Activated CD4-positive, CD25-positive, alpha-beta regulatory T cell treated with anti-CD3 and anti-CD28 coated beads, Interleukin-2, amount 50 U/mL, for 16 hours (primary cell): ENCODE results near the gene COX6B2.

Source experiments
- DNase-seq: peaks from one replicate; pipeline ENCODE4 v3.0.0-alpha.2; 2020; ENCODE audit warnings: low read depth, low spot score

Gene COX6B2

GRCh38 chr19:55362174-55362989, 7.9 kb upstream of the COX6B2 start:
- DNase-seq, result no peak

- DNase-seq, result no peak
These were observed 6.4 kb upstream of the COX6B2 start for GRCh38 chr19:55360902-55361301.

GRCh38 chr19:55358943-55359908, 4.7 kb upstream of the COX6B2 start:
- DNase-seq, result no peak

- DNase-seq, result no peak
These were observed 4.0 kb upstream of the COX6B2 start for GRCh38 chr19:55358493-55358892.

GRCh38 chr19:55355213-55355821, 798 bp upstream of the COX6B2 start:
- DNase-seq, result no peak

- DNase-seq, result peak; percentile 30
These were observed 469 bp downstream of the COX6B2 start for GRCh38 chr19:55353803-55354697.

GRCh38 chr19:55353356-55353802, 1.1 kb downstream of the COX6B2 start:
- DNase-seq, result no peak

- no peak for DNase-seq
These were observed 1.9 kb downstream of the COX6B2 start for GRCh38 chr19:55352549-55353145.

- no peak for DNase-seq
These were observed 2.5 kb downstream of the COX6B2 start for GRCh38 chr19:55352040-55352439.

GRCh38 chr19:55350620-55351315, 3.8 kb downstream of the COX6B2 start:
- DNase-seq, result no peak

- no peak for DNase-seq
These were observed 6.0 kb downstream of the COX6B2 start for GRCh38 chr19:55348317-55349034.

- no peak for DNase-seq
These were observed 7.0 kb downstream of the COX6B2 start for GRCh38 chr19:55347442-55348009.

- no peak for DNase-seq
These were observed 7.6 kb downstream of the COX6B2 start for GRCh38 chr19:55346725-55347441.

- no peak for DNase-seq
These were observed 8.4 kb downstream of the COX6B2 start for GRCh38 chr19:55345818-55346724.

GRCh38 chr19:55345101-55345817, 9.3 kb downstream of the COX6B2 start:
- DNase-seq, result no peak

- DNase-seq, result no peak
These were observed 10.1 kb downstream of the COX6B2 start for GRCh38 chr19:55344444-55344843.
